GM18517 (cell line): Measurements from ENCODE around the gene MFSD12.
A peak's percentile ranks its signal among the peaks of the same experiment; 100 is the strongest.
"Not testable (repeated sequence)": the region's sequence is repeated elsewhere in the genome, so short reads cannot be mapped to it uniquely, and the experiment has no call there.

ENCODE experiments used
- ATAC-seq: cut with Tn5 transposase; IDR thresholded peaks from one replicate; pipeline ENCODE4 v1.9.1; 2021; ENCODE audit warnings: mild to moderate bottlenecking, moderate library complexity; ENCODE audit not compliant: unreplicated experiment

The MFSD12 gene

DNA sequence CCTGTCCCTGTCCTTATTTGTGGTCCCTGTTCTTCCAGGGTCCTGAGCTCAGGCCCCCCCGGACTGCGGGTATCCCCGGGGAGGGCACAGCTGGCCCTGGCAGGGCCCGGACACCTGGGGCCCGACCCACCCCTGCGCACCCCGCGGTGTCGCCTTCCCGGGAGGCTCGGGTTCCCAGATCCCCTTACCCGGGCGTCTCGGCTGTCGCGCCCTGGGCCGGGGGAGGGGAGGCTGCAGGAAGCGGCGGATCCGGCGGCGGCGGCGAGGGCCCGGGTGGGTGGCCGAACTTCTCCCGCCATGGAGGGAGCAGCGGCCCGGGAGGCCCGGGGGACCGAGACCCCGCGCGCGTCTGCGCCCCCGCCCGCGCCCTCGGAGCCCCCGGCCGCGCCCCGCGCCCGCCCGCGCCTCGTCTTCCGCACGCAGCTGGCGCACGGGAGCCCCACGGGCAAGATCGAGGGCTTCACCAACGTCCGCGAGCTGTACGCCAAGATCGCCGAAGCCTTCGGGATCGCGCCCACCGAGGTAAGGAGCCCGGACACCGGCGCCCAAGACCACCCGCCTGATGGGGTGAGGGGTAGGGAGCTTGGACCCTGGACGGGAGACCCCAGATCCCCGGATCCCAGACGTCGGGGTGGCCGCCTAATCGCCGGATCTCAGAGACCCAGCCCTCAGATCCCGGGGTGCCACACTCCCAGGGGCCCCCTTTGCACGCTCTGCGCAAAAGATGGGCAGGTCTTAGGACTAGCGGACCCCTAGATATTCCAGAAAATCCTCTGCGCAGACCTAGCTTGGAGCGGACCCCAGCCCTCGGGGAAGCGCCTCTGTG, 28.1 kb upstream of the MFSD12 start, which contains the start of gene GIPC3:
TSS of gene GIPC3 (plus strand) at position 178 of the 826 bp plus-strand sequence. CDS start at position 298, 120 bp downstream.
- no peak for ATAC-seq

DNA sequence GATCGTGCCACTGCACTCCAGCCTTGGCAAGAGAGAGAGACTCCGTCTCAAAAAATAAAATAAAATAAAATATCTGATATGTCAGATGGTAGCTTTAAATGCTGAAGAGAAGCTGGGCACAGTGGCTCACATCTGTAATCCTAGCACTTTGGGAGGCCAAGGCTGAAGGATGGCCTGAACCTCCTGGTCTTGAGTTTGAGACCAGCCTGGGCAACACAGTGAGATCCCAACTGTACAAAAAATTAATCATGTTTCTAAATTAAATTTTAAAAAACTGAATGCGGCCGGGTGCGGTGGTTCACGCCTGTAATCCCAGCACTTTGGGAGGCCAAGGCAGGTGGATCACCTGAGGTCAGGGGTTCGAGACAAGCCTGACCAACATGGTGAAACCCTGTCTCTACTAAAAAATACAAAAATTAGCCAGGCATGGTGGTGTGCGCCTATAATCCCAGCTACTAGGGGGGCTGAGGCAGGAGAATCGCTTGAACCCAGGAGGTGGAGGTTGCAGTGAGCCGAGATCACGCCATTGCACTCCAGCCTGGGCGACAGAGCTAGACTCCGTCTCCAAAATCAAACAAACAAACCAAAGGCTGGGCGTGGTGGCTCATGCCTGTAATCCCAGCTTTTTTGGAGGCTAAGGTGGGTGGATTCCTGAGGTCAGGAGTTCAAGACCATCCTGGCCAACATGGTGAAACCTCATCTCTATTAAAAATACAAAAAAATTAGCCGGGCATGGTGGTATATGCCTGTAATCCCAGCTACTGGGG, 26.8 kb upstream of the MFSD12 start:
- not testable (repeated sequence) for ATAC-seq

DNA sequence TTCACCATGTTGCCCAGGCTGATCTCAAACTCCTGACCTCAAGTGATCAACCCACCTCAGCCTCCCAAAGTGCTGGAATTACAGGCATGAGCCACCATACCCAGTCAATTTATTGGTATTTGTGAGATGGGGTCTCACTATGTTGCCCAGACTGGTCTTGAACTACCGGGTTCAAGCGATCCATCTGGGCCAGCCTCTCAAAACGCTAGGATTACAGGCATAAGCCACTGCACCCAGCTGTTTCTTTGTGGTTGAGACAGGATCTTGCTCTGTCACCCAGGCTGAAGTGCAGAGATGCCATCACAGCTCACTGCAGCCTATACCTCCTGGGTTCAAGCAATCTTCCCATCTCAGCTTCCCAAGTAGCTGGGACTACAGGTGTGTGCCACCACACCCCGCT, 24.4 kb upstream of the MFSD12 start:
- ATAC-seq: not testable (repeated sequence)

DNA sequence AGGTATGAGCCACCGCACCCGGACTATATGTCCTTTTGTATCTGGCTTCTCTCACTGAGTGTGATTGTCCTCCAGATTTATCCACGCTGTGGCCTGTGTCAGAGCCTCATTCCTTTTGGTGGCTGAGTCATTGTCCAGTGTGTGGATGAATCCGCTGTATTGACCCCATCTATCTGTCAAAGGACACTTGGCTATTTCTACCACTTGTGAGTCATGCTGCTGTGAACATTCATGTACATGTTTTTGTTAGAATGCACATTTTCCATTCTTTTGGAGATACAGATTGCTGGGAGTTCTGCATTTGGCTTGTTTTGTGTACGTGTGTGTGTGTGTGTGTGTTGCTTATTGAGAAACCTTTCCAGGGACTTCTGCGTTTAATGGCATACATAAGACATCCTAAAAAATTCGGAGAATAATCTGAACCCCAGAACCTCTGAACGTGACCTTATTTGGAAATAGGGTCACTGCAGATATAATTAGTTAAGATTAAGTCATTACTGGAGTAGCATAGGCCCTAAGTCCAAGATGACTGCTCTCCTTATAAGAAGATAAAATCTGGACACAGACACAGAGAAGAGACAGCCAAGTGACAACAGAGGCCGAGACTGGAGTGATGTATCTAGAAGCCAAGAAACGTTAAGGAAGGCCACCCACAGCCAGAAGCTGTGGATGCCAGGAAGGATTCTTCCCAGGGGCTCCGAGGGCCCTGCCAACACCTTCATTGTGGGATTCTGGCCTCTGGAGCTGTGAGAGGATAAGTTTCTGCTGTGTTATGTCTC, 23.0 kb upstream of the MFSD12 start:
- ATAC-seq: no peak

DNA sequence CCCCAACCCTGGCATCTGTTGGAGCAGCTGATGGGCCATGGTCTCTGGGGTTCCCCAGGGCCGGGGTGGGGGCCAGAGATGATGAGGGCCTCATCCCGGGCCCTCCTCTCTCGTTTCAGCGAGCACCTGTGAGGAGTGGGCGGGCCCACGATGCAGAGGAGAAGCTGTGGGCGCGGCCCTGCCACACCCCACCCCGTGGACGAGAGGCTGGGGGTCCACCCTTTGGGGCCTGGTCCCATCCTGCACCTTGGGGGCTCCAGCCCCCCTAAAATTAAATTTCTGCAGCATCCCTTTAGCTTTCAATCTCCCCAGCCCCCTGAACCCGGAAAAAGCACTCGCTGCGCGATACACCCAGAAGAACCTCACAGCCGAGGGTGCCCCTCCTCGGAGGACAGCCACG, 21.0 kb upstream of the MFSD12 start:
- no peak for ATAC-seq

DNA sequence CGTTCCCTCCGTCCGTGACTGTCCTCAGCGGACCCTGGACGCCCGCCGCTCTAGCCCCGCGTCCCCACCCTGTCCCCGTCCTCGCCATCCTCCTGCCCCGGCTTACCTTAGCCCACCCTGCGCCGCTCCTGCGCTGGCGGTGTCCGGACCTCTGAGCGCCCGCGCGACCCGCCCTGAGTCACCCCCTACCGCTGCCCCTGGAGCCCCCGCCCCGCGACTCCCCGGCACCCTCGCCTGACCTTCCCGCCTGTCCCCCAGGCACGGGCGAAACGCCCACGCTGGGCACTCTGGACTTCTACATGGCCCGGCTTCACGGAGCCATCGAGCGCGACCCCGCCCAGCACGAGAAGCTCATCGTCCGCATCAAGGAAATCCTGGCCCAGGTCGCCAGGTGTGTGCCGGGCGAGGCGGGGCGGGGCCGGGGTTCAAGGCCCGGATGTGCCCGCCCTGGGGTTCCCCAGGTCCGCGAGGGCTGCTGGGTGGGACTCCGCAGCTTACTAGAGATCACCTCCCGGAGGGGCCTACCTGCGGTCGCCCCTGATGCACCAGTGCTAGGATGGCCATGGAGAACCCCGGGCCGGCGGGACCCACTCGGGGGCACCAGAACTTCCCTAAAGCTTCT, 20.4 kb upstream of the MFSD12 start:
- ATAC-seq: no peak

DNA sequence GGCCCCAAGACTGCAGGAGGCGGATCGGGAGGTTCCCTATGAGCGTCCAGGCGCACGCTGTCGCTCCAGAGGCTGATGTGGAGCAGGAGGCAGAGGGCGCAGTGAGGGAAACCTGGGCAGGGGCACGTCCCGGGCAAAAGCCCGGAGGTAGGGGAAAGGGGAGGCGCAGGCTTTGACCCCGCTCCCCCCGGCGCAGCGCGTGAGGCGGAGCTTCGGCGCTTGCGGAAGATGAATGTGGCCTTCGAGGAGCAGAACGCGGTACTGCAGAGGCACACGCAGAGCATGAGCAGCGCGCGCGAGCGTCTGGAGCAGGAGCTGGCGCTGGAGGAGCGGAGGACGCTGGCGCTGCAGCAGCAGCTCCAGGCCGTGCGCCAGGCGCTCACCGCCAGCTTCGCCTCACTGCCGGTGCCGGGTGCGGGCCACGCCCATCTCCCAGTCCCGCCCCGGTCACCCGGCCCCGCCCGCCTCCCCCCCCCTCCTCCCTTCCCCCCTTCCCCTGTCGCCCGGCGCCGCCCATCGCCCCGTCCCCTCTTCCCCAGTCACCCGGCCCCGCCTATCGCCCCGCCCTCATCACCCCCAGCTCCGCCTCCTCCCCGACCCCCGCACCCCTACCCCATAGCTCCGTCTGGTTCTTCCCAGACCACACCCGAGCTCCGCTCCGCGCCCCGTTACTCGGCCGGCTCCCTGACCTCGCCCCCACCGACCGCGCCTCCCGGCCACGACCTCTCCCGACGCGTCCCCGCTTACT, 19.5 kb upstream of the MFSD12 start:
- ATAC-seq: no peak

DNA sequence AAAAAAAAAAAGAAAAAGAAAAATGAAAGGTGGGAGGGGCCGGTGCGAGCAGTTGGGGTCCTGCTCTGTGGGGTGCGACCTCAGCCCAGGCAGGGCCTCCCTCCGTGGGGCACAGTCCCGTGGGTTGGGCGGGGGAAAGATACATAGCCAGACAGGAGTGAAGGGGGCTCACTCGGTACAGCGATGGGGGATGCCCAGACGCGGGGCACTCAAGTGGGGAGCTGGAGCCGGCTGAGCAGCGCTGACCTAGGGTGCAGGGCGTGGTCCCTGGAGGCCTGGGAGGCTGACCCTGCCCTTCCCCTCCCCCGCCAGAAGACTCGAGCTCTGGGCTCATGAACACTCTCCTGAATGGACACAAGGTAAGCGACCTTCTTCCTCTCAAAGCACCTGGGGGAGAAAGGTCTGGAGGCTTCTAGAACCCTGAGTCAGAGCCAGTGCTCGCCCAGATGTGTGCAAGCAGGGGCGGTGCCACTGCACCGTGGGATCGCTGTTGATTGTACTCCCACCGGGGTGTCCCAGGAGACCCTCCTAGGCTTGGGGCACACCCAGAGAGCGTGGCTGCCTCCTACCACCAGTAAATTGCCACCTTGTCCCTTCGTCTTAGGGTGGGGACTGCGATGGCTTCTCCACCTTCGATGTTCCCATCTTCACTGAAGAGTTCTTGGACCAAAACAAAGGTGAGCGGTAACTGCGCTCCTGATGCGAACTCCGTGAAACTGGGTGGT, 18.7 kb upstream of the MFSD12 start:
- no peak for ATAC-seq

DNA sequence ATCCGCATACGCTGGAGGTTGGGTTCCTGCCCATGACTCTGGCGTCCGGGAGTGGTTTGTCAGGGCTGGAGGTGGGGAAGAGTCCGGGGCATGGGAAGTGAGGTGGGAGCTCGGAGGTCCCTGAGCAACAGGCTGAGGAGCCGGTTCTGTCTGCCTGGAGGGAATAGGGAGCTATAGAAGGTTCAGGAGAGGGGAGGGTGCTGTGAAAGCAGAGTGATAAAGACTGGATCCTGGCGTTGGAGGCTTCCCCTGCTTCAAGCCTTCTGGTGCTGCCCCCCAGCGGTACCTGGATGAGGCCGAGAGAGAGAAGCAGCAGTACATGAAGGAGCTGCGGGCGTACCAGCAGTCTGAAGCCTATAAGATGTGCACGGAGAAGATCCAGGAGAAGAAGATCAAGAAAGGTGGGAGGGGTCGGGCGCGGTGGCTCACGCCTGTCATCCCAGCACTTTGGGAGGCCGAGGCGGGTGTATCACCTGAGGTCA, 17.9 kb upstream of the MFSD12 start:
- no peak for ATAC-seq

DNA sequence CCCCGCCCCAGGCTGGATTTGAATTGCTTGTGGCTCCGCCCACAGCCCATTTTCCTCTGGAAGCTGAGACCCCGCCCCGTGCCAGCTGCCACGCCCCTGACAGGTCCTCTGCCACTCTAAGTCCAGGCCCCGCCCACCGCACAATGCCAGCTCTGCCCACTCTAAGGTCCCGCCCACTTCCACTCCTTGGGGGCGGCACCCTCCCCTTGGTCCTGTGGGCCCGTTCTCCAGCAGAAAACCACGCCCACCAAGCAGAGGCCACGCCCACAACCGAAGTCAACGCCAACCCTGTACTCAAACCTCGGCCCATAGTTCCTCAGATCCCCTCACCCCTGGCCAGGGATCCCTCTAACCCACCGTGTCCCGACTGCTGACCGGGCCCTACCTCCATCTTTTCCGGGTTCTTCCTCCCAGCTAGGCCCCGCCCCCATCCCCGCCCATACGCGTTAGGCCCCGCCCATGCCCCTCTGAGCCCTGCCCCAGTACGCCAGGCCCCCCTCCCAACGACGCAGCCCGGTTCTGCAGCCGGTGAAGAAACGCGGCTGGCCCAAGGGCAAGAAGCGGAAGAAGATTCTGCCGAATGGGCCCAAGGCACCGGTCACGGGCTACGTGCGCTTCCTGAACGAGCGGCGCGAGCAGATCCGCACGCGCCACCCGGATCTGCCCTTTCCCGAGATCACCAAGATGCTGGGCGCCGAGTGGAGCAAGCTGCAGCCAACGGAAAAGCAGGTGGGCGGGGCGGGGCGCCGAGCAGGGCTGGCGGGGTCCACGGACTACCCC, 16.7 kb upstream of the MFSD12 start:
- no peak for ATAC-seq

DNA sequence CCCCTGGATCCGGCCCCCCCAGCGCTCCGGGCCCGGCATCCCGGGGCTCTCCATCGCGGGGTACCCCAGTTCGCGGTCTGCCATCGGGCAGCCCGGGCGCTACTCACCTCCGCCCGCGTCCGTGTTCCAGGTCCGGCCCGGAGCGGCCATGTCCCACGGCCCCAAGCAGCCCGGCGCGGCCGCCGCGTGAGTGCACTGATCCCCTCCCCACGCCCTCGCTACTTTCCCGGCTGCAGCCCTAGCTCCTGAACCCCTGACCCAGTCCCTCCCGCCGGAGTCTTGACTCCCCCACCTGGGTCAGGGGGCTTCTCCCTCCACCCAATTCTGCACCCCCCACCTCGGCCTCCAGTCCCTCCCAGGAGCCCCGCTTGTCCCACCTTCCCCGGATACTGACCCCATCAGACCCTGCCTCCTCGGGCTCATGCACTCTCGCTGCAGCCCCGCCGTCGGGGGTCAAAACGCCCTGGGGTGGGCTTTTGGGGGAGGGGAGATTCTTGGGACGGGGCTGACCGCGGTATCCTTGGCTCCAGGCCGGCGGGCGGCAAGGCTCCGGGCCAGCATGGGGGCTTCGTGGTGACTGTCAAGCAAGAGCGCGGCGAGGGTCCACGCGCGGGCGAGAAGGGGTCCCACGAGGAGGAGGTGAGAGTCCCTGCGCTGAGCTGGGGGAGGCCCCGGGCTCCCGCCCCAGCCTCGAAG, 15.9 kb upstream of the MFSD12 start:
- no peak for ATAC-seq

DNA sequence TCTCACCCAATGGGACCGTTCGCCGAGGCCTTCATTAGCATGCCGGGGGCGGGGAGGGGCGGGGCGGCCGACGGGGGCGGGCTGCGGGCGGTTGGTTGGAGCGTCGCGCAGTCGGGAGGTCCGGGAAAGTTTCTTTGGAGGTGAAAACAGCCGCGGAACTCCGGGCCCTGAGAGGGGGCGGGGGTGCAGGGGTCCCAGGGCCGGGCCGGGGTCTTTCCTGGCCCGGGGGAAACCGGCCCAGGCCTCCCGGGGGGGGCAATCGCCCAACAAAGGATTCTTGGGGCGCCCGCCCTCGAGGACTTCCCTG, 15.4 kb upstream of the MFSD12 start, which contains the start of gene HMG20B:
TSS of gene HMG20B (plus strand) at position 90 of the 307 bp plus-strand sequence. CDS start 366 bp downstream, outside the sequence.
- peak; percentile 1 for ATAC-seq

DNA sequence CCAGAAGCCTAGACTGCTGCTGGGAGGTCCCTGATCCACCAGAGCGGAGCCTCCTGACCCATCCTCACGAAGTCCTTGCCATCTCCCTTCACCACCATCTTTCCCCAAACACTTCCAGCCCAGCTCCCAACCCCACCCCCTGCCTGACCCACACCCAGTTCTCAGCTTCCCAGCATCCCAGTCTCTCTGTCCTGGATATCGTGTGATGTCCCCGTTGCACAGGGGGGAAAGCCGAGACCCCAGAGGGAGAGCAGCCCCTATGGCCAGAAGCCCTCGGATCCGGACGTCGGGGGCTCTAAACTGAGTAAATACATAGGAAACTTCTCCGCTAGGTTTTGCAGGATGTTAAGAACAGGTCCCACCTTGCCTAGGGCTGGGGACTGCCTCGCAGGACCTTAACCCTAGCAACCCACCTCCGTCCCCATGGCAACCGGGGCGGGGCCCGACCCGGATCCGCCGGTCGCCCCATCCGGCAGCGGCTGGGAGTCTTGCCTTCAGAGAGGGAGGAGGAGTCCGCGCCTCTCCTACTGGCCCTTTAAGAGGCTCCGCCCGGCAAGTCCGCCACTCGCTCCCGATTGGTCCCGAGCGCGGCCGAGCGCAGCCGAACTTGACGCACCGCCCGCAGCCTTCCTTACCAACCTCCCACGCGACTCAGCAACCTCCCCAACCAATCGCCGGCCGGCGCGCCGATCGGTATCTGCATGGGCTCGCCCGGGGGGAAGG, 14.9 kb upstream of the MFSD12 start:
- ATAC-seq: peak; percentile 92

DNA sequence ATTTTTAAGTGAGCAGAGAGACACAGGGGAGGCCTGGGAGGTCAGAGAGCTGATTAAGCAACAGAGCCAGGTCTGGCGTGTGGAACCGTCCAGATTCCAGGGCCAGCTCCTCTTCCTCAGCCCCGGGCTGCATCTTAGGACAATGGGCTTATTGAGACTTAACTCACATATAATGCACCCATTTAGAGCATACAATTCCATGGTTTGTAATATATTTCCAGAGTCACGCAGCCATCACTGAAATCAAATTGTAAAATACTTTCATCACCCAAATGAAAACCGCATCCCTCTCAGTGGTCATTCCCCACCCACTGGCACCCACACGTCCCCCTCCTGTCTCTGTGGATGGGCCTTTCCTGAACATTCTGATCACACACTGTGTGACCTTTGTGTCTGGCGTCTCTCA, 13.2 kb upstream of the MFSD12 start:
- no peak for ATAC-seq

DNA sequence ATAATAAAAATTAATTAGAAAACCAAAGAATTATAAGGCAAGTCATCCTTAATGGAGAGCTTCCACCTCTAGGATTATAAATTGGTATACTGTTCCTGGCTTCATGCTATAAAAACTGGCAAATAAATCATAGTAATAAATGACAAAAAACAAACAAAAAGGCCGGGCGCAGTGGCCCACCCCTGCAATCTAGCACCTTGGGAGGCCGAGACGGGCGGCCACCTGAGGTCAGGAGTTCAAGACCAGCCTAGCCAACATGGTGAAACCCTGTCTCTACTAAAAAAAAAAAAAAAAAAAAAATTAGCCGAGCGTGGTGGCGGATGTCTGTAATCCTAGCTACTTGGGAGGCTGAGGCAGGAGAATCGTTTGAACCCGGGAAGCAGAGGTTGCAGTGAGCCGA, 12.7 kb upstream of the MFSD12 start:
- ATAC-seq: not testable (repeated sequence)

DNA sequence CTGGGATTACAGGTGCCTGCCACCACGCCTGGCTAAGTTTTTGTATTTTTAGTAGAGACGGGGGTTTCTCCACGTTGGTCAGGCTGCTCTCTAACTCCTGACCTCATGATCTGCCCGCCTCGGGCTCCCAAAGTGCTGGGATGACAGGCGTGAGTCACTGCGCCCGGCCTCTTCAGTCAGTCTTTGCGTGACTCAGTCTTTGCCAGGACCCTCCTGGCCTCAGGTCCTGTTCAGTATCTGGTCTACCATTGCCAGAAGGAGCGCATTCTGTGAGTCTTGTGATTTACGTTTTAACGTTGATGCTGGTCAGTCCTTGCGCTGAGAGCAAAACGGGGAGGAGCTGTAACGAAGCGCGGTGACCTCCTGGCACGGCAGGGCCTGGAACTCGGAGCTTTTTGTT, 7.8 kb upstream of the MFSD12 start:
- ATAC-seq: no peak
